NCI-H146 treated with DMSO at 0.1 percent for 48 hours (cell line): ENCODE results near the gene PAPPA.

Experiments used
- DNase-seq: peaks from one replicate; lab custom pipeline; 2025; ENCODE audit not compliant: unreplicated experiment; lab: John Stamatoyannopoulos, UW

The PAPPA gene

DNA sequence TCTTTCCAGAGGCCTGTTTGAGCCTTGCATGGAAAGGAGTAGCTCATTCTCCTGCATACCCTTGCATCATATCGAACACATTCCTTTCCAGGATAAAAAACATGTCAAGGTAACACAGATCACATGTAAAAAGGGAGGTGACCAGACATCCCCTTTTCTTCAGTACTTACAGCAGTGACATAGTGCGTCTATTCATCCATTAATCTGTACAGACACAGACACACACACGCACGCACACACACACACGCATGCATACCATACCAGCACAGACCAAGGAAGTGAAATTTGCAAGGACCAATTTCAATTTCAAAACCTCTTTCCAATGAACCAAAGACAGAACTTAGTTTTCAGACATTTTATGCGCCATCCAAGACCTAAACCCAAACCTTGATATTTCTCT lies 256.0 kb downstream of the PAPPA start:
- DNase-seq, result no peak

DNA sequence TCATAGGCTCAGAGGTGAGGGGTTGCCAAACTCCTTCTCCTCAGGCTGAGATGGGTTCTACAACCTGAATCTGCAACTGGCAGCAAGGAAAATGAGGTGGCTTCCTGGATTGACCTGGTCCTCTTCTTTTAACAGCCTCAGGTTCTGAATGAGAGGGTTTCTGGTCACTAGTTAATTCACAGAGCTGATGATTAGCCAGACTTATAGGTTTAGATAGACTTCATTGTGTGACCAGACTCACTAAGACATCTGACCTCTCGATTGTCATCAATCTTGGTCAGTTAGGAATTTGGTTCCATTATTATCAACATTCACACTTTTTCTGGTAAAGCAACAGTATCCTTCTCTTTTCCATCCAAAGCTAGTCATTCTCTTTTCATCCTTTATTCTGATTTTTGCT lies 257.9 kb downstream of the PAPPA start:
- no peak for DNase-seq

DNA sequence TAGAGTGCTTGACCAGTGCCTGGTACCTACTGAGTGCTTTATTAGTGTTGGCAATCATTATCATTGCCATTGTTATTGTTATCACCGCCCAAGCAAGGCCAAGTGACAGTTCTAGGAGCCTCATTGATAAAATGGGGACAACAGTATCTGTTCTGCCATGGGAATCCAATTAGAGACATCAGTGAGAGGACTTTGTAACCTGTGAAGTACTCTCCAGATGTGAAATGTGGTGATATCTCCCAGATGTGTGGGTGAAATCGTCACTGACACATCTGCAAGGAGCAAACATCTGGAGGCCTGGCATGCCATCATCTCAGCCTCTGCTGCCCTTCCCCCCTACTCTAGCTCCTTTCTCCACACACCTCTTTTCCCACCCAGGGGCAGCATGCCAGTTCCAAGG lies 260.8 kb downstream of the PAPPA start:
- no peak for DNase-seq

DNA sequence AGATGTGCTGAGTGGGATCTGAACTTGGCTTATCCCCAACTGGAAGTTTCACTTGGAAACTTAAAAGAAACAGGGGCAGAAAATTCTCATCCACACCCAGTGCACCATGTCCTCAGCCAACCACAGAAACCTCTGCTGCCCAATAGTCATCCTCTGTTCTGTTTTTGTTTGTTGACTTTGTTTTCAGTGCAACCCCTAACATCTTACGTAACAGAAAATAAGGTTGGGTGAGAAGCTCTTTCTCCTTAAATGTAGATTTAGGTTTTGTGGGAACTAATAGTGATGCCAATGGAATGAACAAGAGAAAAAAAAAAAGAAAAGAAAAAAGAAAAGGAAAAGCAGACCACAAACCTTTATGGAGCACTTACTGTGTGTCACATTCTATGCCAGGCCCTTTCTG lies 262.8 kb downstream of the PAPPA start:
- DNase-seq, result no peak

DNA sequence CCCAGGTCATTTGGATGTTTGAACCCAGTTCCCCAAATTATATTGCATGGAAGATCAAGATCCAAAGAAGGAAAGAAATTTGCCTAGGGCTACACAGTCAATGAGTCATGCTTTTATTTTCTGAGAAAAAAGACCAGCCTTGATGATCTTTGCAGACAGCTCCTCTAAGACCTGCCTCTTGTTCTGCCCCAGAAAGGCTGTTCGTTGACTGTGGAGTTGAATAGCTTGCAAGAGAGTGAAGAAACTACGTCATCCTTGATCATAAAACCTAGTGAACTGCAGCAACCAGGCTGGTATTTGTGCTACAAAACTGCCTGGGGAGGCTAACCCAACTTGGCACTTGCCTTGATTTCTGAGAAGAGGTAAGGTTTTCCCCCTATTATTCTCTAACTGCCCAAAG lies 263.9 kb downstream of the PAPPA start:
- DNase-seq, result no peak

DNA sequence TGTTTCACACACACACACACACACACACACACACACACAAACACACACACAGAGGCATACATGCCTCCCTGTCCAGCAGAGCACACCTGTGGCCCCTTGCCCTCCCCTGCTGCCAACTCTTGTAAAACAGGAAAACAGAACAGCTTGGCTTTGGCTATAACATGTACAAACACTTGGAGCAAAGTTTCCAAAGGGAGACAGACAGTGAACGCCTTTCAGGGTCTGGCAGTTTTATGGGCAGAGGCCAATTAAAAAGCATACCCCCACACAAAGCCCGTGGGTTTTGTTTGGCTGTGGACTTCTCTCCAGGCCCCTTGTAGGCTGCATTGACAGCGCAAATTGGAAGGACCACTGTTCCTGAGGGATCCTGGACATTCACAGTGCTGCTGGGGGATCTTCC lies 265.6 kb downstream of the PAPPA start:
- DNase-seq, result no peak

DNA sequence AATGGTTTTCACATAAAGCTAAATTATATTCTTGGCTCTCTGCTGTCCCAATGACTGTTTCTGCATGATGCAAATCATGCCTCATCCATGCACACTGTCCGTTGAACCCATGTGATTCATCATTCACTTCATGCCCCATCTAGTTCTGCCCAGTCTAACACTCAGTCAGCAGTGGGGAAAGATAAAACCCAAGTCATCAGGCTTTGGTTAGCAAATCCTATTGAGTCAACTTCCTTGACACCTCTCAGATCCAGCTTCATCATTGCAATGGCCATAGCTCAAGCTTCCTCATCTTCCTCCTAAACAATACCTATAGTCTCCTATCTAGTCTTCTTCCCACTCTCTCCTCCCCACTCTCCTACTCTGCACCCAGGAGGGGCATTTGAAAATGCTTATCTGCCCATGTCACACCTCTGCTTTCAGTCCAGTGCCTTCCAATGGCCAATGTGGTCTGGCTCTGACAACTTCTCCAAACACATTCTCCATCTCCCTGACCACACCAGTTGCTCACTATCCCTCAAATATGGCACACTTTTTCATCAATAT lies 267.5 kb downstream of the PAPPA start:
- no peak for DNase-seq

DNA sequence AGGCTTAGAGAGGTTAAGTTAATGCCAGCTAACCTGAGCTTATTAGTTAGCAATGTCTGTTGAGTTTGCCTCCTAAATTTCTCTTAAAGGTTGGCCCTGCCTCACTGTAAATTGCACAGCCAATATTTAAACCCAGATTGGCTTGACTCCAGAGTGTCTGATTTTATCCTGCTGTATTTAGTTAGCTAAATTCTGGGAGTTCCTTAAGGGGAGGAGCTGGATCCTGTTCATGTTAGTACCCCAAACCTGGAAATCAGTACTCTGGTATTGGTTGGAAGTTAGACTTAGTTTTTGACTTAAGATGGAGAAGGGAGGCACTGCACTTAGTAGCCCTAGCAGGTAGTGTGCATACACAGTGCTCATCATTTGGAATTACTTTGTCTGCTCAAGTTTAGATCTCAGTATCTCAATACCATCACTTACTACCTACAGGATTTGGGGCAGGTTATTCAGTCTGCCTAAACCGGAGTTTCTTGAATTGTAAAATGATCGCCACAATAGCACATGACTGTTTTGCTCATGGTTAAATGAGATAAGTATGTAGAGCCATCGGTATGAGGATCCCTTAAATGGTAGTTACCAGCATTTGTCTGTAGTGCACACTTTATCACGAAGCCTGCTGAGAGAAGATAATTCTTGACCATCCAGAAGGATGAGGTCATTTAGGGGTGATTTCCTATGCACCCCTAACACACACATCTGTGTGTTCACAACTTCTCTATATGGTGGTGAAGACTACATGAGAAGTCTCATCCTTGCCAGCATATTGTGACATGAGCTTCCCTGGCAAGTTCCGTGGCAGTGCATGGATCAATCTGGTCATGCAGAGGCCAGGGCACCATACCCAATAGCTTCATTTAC lies 268.8 kb downstream of the PAPPA start:
- no peak for DNase-seq

DNA sequence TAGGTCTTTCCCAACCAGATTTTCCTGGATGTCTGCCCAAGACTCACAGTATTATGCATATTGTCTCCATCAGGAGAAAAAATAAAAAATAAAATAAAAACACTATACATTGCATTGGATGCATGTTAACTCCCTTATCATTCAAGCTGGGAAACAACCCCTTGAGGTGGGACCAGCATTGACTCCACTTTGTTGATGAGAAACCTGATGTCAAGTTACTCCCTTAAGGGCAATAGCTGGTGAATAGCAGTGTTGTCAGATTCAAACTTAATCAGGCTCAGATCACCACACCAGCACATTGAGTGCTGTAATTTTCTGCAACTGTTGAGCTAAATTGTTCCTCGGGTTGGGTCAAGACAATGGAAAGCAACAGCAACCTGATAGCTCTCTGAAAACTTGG lies 269.6 kb downstream of the PAPPA start:
- DNase-seq, result no peak

DNA sequence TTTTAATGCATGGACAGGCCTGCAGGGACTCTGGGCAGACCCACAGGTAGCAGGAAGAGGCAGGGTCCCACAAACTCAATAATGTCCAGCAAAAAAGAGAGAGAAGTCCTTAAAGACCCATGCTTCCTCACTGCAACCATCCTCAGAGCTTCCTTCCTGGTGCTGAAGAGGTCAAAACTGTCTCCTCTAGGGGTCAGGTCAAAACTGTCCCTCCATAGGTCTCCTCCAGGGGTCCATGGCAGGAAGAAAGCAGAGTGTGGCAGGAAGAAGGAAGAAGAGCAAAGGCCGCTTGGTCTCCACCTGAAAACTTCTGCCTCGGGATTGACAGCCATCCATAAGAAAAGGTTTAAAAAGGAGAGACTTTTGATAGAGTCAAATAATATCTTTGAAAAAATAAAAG lies 271.7 kb downstream of the PAPPA start:
- no peak for DNase-seq

DNA sequence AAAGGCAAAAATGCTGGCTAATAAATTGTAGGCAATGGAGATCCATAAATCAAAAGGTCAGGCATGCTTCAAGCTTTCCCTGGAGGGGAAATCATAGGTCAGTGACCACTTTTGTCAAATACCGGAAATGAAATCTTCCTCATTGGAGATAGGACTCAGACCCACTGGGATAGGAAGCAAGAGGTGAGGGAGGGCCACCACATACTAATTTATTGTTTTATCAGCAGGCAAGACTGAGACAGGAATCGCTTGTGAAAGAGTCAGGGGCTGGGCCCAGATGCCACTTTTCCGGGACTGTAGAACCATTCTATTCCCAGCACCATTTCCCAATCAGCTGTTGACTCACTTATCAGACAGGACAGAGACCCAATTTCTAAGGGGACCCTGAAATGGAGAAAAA lies 277.3 kb downstream of the PAPPA start:
- no peak for DNase-seq

DNA sequence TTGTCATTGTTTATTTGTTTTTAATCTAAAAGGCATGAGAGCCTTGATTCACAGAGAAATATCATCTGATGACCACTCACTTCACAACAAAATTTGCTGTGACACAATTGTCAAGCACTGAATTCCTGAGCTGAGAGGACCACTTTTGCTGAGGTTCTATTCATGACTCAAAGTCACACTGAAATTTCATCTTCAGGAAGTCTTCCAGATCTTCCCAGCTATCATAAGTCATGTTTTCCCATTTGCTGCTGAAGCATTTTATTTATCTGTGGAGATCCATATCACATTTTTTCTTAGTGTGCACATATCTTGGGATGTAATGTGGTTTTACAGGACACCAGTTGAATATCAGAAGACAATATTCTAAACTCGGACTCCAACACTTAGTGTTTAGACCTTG lies 278.5 kb downstream of the PAPPA start:
- no peak for DNase-seq

DNA sequence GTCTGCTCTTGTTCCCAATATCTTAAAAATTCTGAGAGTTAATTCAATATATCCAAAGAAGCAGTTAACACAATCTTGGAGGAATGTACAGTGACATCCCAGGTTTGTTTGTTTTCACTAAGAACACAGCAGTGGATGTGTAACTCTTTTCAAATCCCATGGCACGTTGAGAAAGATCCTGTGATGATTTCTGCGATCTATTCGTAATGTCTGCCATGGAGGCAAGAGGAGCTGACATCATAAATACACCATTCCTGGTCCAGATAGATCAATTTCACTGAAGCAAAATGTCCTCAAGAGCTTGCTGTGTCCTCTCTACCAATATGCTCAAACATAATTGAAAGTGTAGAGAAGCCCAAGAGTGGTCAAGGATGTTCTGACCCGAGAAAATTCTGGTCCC lies 280.7 kb downstream of the PAPPA start:
- DNase-seq, result no peak

DNA sequence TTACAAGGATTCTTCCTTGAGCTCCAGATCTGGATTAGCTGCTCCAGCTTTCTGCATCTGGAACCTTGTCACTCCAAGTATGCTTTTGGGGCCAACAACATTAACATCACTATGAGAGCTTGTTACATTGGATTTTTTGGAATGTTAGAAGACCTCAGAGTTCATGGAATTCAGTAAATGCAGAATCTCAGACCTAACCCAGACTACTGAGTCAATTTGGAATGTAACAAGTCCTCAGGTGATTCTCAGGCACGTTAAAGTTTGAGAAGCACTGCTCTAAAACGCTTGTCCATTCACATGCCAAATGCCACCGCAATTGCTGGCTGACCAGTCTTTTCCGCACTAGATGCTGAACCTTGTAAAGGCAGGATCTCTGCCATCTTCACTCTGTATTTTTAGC lies 282.1 kb downstream of the PAPPA start:
- no peak for DNase-seq

DNA sequence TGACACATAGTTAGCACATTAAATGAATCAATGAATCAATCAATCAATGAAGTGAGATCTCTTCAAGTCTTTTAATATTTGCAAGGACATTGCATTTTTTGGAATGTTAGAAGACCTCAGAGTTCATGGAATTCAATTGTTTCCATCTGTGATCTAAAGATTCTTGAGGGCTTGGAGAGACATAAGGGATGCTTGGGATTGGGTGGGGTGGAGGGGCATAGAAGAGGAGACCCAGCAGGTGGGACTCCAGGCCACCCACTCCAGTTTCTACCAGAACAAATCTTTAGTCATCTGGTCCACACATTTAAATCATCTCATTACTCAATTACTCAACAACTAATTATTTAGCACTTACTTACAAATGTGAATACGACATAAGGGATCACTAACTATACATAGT lies 282.5 kb downstream of the PAPPA start:
- no peak for DNase-seq

DNA sequence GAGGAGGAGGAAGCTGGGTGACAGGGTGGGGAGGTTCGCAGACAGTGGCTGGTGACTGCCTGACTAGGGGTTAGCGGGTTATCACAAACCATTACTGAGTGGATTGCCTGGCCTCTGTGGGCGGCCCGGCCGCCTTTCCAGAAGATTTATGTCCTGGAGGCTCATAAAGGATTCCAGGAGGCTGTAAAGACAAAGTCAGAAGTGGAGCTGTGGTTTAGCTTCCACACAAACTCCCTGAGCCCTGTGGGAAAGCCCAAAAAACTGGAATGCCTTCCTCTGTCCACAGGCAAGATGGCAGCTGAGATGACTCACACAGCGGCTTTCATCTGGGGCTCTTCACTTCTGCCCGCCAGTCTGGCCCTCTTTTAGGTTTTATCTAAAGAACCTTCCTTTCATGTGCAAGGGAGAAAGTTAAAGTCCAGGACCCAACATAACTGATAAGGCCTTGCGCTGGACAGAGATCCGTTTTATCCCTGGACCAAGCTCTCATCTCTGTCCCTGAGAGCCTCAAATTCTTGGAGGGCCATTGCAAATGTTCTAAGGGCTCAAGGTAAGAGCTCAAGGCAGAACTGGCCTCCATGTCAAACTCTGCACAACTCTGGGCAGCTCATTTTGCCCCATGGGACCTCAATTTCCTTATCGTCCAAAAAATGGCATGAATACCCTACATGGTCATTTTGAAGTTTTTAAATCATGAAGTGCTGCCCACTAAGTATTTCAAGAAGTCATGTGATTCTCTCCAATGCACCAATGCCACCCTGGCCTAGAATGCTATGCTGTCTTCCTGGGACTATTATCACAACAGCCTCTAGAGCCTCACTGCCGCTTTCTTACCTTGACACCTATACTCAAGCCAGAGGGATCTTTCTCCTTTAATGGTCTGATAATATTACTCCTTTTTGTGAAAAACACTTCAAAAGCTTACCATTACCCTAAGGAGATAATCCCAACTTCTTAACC lies 284.1 kb downstream of the PAPPA start:
- DNase-seq, result no peak

DNA sequence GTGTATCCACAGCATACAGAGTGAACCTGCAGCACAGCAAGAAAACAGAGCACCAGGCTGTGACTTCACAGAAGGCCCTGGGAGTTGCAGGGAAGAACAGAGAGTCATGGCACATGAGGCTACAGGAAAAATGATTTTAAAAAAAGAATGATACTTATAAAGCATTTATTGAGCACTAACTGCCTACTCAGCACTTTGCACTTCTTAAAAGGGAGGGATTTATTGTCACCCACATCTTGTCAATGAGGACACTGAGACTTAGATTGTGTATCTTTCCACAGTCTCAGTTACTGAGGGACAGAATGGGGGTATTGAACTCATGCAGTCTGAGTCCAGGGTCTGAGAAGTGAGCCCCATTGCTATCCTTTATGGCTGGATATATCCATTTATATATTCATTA lies 288.9 kb downstream of the PAPPA start:
- DNase-seq, result no peak

DNA sequence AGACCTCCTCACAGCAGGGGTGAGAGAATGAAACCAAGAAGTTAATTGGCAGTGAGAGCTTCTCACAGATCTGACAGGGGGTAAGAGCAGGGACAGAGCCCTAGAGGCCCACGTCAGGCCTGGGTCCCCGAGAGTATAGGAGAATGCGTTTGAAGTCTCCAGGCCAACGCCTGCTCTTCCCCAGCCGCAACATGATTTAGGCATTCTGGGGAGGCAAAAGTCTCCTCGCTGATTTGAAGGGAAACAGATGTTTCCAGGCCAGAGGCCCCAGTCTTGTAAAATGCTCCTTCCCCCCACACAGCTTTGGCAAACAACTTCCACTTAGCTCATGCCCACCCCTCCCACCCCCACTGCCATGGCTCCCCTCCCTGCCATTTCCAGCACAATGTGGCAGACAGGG lies 294.3 kb downstream of the PAPPA start:
- DNase-seq, result no peak

DNA sequence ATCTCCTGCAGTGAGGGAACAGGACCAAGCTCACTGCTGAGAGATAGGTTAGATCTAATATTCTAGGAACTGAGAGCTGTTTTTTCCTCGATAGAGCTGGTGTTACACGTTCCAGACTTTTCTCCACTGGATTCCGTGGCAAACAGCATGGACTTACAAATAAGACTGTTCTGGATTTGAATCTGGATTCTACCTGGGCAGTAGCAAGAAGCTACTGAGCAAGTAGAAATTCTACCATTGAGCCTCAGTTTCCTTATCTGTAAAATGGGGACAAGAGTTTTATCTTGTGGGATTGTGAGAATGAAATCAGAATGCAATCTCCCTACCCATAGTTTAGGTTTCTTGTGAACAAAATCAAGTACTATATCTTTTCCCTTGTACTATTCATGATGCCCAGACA lies 294.8 kb downstream of the PAPPA start:
- no peak for DNase-seq

DNA sequence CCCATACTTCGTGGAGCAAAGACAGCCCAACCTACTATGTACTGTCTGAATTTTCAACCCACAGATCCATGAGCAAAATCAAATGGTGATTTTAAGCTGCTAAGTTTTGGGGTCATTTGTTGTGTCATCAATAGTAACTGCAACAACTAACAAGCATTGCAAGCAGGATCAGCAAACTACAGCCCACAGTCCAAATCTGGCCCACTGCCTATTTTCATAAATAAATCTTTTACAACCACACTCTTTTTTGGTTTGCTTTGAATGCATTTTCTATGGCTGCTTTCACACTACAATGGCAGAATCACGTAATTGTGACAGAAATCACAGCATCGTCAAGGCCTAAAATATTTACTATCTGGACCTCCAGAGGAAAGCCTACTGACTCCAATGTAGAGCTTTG lies 296.4 kb downstream of the PAPPA start:
- no peak for DNase-seq

DNA sequence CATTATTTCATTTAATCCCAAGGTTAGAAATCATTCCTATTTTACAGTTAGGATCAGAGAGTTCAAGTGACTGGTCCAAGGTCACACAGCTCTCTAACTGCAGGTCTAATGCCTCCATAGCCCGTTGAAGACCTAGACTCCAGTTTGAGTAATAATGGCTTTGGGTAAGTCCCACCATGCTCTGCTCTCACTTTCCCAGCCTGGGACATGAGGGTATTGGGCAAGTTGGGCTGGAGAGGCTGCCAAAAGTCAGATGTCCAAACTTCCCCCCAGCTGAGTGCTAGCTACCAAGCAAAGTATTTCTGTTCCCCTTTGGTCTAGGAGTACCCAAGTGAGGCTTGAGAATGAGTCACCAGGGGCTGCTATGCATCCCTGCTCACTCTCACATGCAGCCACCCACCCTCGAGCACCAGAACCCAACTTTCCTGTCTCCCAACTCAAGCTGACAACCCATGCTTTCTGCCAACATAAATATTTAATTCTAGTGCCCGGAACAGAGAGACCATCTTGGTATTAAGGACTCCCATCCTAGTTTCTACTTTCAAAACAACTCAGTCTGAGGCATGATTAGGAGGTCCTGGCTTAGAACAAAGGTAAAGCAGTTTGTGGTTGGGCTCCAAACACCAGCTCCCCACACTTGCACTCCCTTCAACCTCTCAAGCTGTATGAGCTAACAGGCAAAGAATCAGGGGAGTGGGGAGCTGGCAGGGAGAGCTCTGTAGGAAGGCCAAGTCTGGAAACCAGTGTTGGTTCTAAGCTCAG lies 297.0 kb downstream of the PAPPA start:
- no peak for DNase-seq
